GM12892 (cell line): ENCODE measurements around the gene SIVA1.
A peak's percentile ranks its signal among the peaks of the same experiment; 100 is the strongest.

Experiments
- DNase-seq: peaks from one replicate; pipeline ENCODE4 v3.0.0; 2011; ENCODE audit not compliant: insufficient read length
- FAIRE-seq: peaks from 2 replicates; lab custom pipeline; 2011; peaks lifted over from hg19 to GRCh38; lab: Jason Lieb, UNC
- POLR2A ChIP-seq: IDR thresholded peaks from 2 replicates; pipeline ENCODE4 v1.6.1; 2011; ENCODE audit warnings: low read depth, low read length, control low read depth
- POLR2AphosphoS5 ChIP-seq: IDR thresholded peaks from 2 replicates; pipeline ENCODE4 v1.6.1; 2011; ENCODE audit warnings: low read depth, low read length, control low read depth
- TAF1 ChIP-seq: IDR thresholded peaks from 2 replicates; pipeline ENCODE4 v1.6.1; 2011; ENCODE audit warnings: low read depth, mild to moderate bottlenecking, control low read depth, low read length, borderline replicate concordance

Gene SIVA1

GRCh38 chr14:104800771-104801519 is 48.0 kb downstream of the SIVA1 start, which contains the start of gene ZBTB42:
Gene ZBTB42, plus strand, starts transcription at chr14:104801101. Its CDS starts 97 bp downstream, at chr14:104801198.
- DNase-seq: peak; percentile 76
- TF ChIP-seq POLR2AphosphoS5 (no peak), POLR2A (no peak), TAF1 (no peak)
- no peak for FAIRE-seq

- FAIRE-seq: no peak
- DNase-seq: no peak
- TF ChIP-seq TAF1: no peak
- TF ChIP-seq POLR2A: no peak
These were observed 48.8 kb downstream of the SIVA1 start for GRCh38 chr14:104801520-104802393.

- no peak for DNase-seq
- FAIRE-seq: no peak
- TF ChIP-seq POLR2AphosphoS5: no peak
- no peak for TF ChIP-seq POLR2A
- TF ChIP-seq TAF1: no peak
These were observed 49.6 kb downstream of the SIVA1 start for GRCh38 chr14:104802394-104803184.

- no peak for TF ChIP-seq POLR2A
- DNase-seq (no peak), FAIRE-seq (no peak)
These were observed 50.4 kb downstream of the SIVA1 start for GRCh38 chr14:104803280-104803911.

GRCh38 chr14:104803912-104804410 is 51.0 kb downstream of the SIVA1 start:
- TF ChIP-seq POLR2A: no peak
- no peak for TF ChIP-seq TAF1
- no peak for TF ChIP-seq POLR2AphosphoS5
- DNase-seq: no peak
- FAIRE-seq: no peak

GRCh38 chr14:104804481-104805325 is 51.8 kb downstream of the SIVA1 start:
- DNase-seq: no peak
- no peak for FAIRE-seq
- TF ChIP-seq POLR2AphosphoS5: no peak
- TF ChIP-seq POLR2A: no peak
- no peak for TF ChIP-seq TAF1

GRCh38 chr14:104805326-104805678 is 52.4 kb downstream of the SIVA1 start:
- TF ChIP-seq POLR2AphosphoS5: no peak
- no peak for DNase-seq
- FAIRE-seq: no peak

- DNase-seq: no peak
- FAIRE-seq: no peak
These were observed 53.1 kb downstream of the SIVA1 start for GRCh38 chr14:104805941-104806624.

GRCh38 chr14:104806625-104807465 is 53.9 kb downstream of the SIVA1 start:
- FAIRE-seq (peak; percentile 44), DNase-seq (no peak)
- TF ChIP-seq POLR2A (no peak), TAF1 (no peak), POLR2AphosphoS5 (no peak)

More at GRCh38 chr14:104805941-104806624, 53.1 kb downstream of the SIVA1 start:
- TF ChIP-seq TAF1: no peak
- no peak for TF ChIP-seq POLR2A
- no peak for TF ChIP-seq POLR2AphosphoS5
